Pancreas (tissue), 10 donors: ENCODE measurements around the gene WDR7. TPM values are rescaled to one million over a fixed set of nuclear protein-coding genes. Genes with fewer than 3 reads are reported as not detected.
A peak's percentile ranks its signal among the peaks of the same experiment; 100 is the strongest.

Experiments used
- ATAC-seq, 4 donors: fragments of 200-7000 bp; cut with Tn5 transposase; one replicate each; pipeline versions ENCODE4 v1.8.0 to v1.9.1; 2020; ENCODE audit warnings: mild to moderate bottlenecking in 4 of 4, moderate library complexity in 4 of 4
- DNase-seq, 6 donors: peaks; one replicate each; pipeline ENCODE4 v3.0.0-alpha.2; 2020
- FAIRE-seq: peaks from 2 replicates; lab custom pipeline; 2012; peaks lifted over from hg19 to GRCh38; lab: Jason Lieb, UNC
- H3K27ac ChIP-seq, 4 donors: fragments of 200-600 bp; sonication (generic); 1 replicate in 3 of 4; 2 replicates in 1 of 4; pipeline versions ENCODE4 v1.5.0 to v1.8.0; 2020
- H3K27me3 ChIP-seq, 4 donors: fragments of 200-600 bp; one replicate each; pipeline ENCODE4 v1.8.0; 2021
- H3K36me3 ChIP-seq, 3 donors: fragments of 200-600 bp; sonication (generic) in 1 of 3; one replicate each; pipeline versions ENCODE4 v1.5.0 to v1.8.0; 2020 to 2021
- H3K4me1 ChIP-seq, 3 donors: fragments of 200-600 bp; one replicate each; pipeline ENCODE4 v1.8.0; 2021
- H3K4me3 ChIP-seq, 4 donors: fragments of 200-600 bp; sonication (generic) in 2 of 4; one replicate each; pipeline versions ENCODE4 v1.5.0 to v1.8.0; 2020 to 2021
- H3K9me3 ChIP-seq, 4 donors: fragments of 200-600 bp; one replicate each; pipeline ENCODE4 v1.8.0; 2021
- CTCF ChIP-seq, 4 donors: fragments of 200-600 bp; sonication (generic) in 3 of 4; IDR thresholded peaks; one replicate each; pipeline versions ENCODE4 v1.5.0 to v1.8.0; 2021; ENCODE audit warnings: antibody characterized with exemption in 4 of 4
- WGBS, 2 donors: extraction: QIAGEN DNeasy Blood & Tissue Kit; methylation state at CpG; one replicate each; pipeline ENCODE4 v1.1.7; 2013; 5-methylcytosine and 5-hydroxymethylcytosine counted together
- intact Hi-C, 3 donors: fragments of 100-400 bp; cut with DNase I; formaldehyde crosslinking; loops; one replicate each; pipeline versions ENCODE4 v1.11.1 to v1.14.2; 2022
- polyA plus RNA-seq, 2 donors: library from polyadenylated mRNA; stranded (reverse); fragments of 200-250 nt; gene quantifications; one replicate each; pipeline ENCODE4 v1.2.3, GENCODE V29; 2013
- total RNA-seq, 6 donors: library from RNA; stranded (reverse); fragmentation: NEBNext Ultra II Directional in 4 of 6; extraction: Animal tissue kit (Norgen Biotek cat#: 25700) in 4 of 6; gene quantifications; one replicate each; pipeline versions ENCODE4 v1.2.1 to v1.2.4, GENCODE V29; 2021 to 2023
- donor health status: healthy with polysubstance abuse.
- donor health status: DM: no; HTN: no; CAD: no; lungs with moderate emphysema.
- donor health status: DM: no; HTN: no; CAD: no.
- donor health status: control.
- donor health status: control.
- donor health status: Bipolar disorder and iron deficiency.
- donor health status: DM: yes; HTN: yes; CAD: no.
- donor health status: DM: no; HTN: no; CAD: no.
- donor health status: DM: no; HTN: no; CAD: no.
- donor health status: DM: yes; HTN: yes; CAD: no.

The WDR7 gene
- total and polyA plus RNA-seq, 8 donors = 2.5 to 14.4 (median 10.3) TPM

GRCh38 chr18:56980151-56980550 is 329.0 kb downstream of the WDR7 start:
- Histone ChIP-seq H3K27me3 (no peaks in the 10 kb centered on the region), H3K27ac (no peak overlapping the region), H3K36me3 (no peaks in the 10 kb centered on the region), H3K4me3 (no peak overlapping the region), H3K9me3 (no peaks in the 10 kb centered on the region), H3K4me1 (peaks cover 0 to 10% (median 5%) of the 10 kb centered on the region in 3 donors)
- DNase-seq (no peak), ATAC-seq (no peak), FAIRE-seq (no peak)
- intact Hi-C loops = no loop called here
- TF ChIP-seq CTCF (IDR thresholded peaks at IDR 0.05) = no peak
- WGBS, 2 donors = 96 to 99% methylated on average over 3 of the region's 3 CpGs

- Histone ChIP-seq H3K27me3 (no peaks in the 10 kb centered on the region), H3K4me3 (no peak overlapping the region), H3K36me3 (no peaks in the 10 kb centered on the region), H3K9me3 (no peaks in the 10 kb centered on the region), H3K27ac (no peak overlapping the region), H3K4me1 (peaks cover 0 to 10% (median 6%) of the 10 kb centered on the region in 3 donors)
- TF ChIP-seq CTCF (IDR thresholded peaks at IDR 0.05) = no peak
- intact Hi-C loops = no loop called here
- ATAC-seq (peak in 1 of 4 donors; percentile 18), FAIRE-seq (no peak), DNase-seq (no peak)
Observed at GRCh38 chr18:56982766-56983165, 331.6 kb downstream of the WDR7 start.

- intact Hi-C loops = no loop called here
- no peak for TF ChIP-seq CTCF (IDR thresholded peaks at IDR 0.05)
- Histone ChIP-seq H3K27ac (no peak overlapping the region), H3K36me3 (no peaks in the 10 kb centered on the region), H3K9me3 (no peaks in the 10 kb centered on the region), H3K4me1 (peaks cover 0 to 10% (median 6%) of the 10 kb centered on the region in 3 donors), H3K4me3 (no peak overlapping the region), H3K27me3 (no peaks in the 10 kb centered on the region)
- 34 to 44% methylated on average over 1 of the region's 1 CpG for WGBS, 2 donors
- FAIRE-seq (no peak), DNase-seq (no peak), ATAC-seq (no peak)
Observed at GRCh38 chr18:56983275-56983992, 332.3 kb downstream of the WDR7 start.

GRCh38 chr18:56984731-56985130 is 333.6 kb downstream of the WDR7 start:
- no peak overlapping the region for H3K27ac ChIP-seq
- H3K4me1 ChIP-seq = peaks cover 0 to 10% (median 6%) of the 10 kb centered on the region in 3 donors
- ATAC-seq (peak; percentile 38 to 84 (median 54)), DNase-seq (peak in 1 of 6 donors; percentile 10), FAIRE-seq (no peak)
- WGBS, 2 donors = 10 to 16% methylated on average over 5 of the region's 5 CpGs
- no peaks in the 10 kb centered on the region for H3K27me3 ChIP-seq
- no peak for TF ChIP-seq CTCF (IDR thresholded peaks at IDR 0.05)
- no peaks in the 10 kb centered on the region for H3K36me3 ChIP-seq
- intact Hi-C loops = no loop called here
- no peaks in the 10 kb centered on the region for H3K9me3 ChIP-seq
- H3K4me3 ChIP-seq = no peak overlapping the region

- no peaks in the 10 kb centered on the region for H3K27me3 ChIP-seq
- no peak for FAIRE-seq
- TF ChIP-seq CTCF (IDR thresholded peaks at IDR 0.05) = no peak
- peaks cover 0 to 10% (median 6%) of the 10 kb centered on the region in 3 donors for H3K4me1 ChIP-seq
- no peak for DNase-seq
- 65 to 78% methylated on average over 2 of the region's 2 CpGs for WGBS, 2 donors
- no peaks in the 10 kb centered on the region for H3K36me3 ChIP-seq
- H3K4me3 ChIP-seq = no peak overlapping the region
- H3K27ac ChIP-seq = no peak overlapping the region
- ATAC-seq = peak in 2 of 4 donors; percentile 67
- intact Hi-C loops = no loop called here
- no peaks in the 10 kb centered on the region for H3K9me3 ChIP-seq
Observed at GRCh38 chr18:56986829-56987228, 335.7 kb downstream of the WDR7 start.
